HEK293 (cell line): ENCODE data around the gene ANKRD23.

Experiments
- CTCF ChIA-PET: fragments of 350-600 bp; formaldehyde crosslinking; extraction: SDS; loops from one replicate; lab custom pipeline; 2021; ENCODE audit warnings: antibody characterized with exemption; lab: Yijun Ruan, JAX
- POLR2A ChIA-PET: fragments of 300-600 bp; formaldehyde crosslinking; extraction: SDS; loops from one replicate; lab custom pipeline; 2020; ENCODE audit warnings: antibody characterized with exemption, inconsistent platforms; lab: Yijun Ruan, JAX
- H3K27ac ChIP-seq: fragments of 200-500 bp; sonication (Bioruptor generic); 2 replicates; pipeline ENCODE4 v1.5.1; 2014; ENCODE audit warnings: low read depth, low read length, control low read depth, inconsistent platforms; ENCODE audit errors: extremely low read depth
- H3K36me3 ChIP-seq, 2 experiments: fragments of 200-500 bp in 1 of 2; sonication (Bioruptor generic) in 1 of 2; 1 replicate in 1 of 2; 2 replicates in 1 of 2; pipeline ENCODE4 v1.5.1; 2014 to 2017; ENCODE audit warnings: inconsistent platforms in 2 of 2, low read length in 2 of 2; ENCODE audit not compliant: control insufficient read depth in 2 of 2, insufficient read depth in 1 of 2
- H3K4me1 ChIP-seq: fragments of 200-500 bp; sonication (Bioruptor generic); 2 replicates; pipeline ENCODE4 v1.5.1; 2014; ENCODE audit warnings: mild to moderate bottlenecking, low read length, inconsistent platforms; ENCODE audit not compliant: control insufficient read depth, insufficient read depth
- H3K4me3 ChIP-seq: 2 replicates; pipeline ENCODE4 v1.5.1; 2011; ENCODE audit warnings: low read depth, mild to moderate bottlenecking, control low read depth, low read length, moderate library complexity
- H3K9me3 ChIP-seq: fragments of 200-500 bp; sonication (Bioruptor generic); 2 replicates; pipeline ENCODE4 v1.5.1; 2014; ENCODE audit warnings: low read depth, low read length, inconsistent platforms; ENCODE audit not compliant: control insufficient read depth, insufficient read depth
- FEZF1 ChIP-seq: fragments of 450-650 bp; formaldehyde crosslinking; IDR thresholded peaks from 2 replicates; pipeline ENCODE4 v1.5.1; 2016; ENCODE audit warnings: missing biosample characterization, missing genetic modification characterization
- IKZF3 ChIP-seq: fragments of 450-650 bp; IDR thresholded peaks from 2 replicates; pipeline ENCODE4 v1.5.0; 2018; ENCODE audit warnings: missing biosample characterization, mild to moderate bottlenecking, missing genetic modification characterization, moderate library complexity
- REPIN1 ChIP-seq: fragments of 450-650 bp; formaldehyde crosslinking; IDR thresholded peaks from 2 replicates; pipeline ENCODE4 v1.5.1; 2017; ENCODE audit warnings: missing biosample characterization, missing genetic modification characterization, low read depth
- REST ChIP-seq: fragments of 450-650 bp; formaldehyde crosslinking; IDR thresholded peaks from 2 replicates; pipeline ENCODE4 v1.5.1; 2016; ENCODE audit warnings: missing biosample characterization, missing genetic modification characterization
- SETDB1 ChIP-seq: IDR thresholded peaks from one replicate; pipeline ENCODE4 v1.6.1; 2017; ENCODE audit warnings: mild to moderate bottlenecking, low read length, moderate library complexity, mixed read lengths; ENCODE audit not compliant: insufficient read length
- SP7 ChIP-seq: fragments of 450-650 bp; formaldehyde crosslinking; IDR thresholded peaks from 2 replicates; pipeline ENCODE4 v1.5.1; 2016; ENCODE audit warnings: missing biosample characterization, missing genetic modification characterization
- ZBTB20 ChIP-seq: fragments of 450-650 bp; formaldehyde crosslinking; IDR thresholded peaks from 2 replicates; pipeline ENCODE4 v1.5.1; 2016; ENCODE audit warnings: missing biosample characterization, missing genetic modification characterization
- ZBTB48 ChIP-seq: fragments of 450-650 bp; formaldehyde crosslinking; IDR thresholded peaks from 2 replicates; pipeline ENCODE4 v1.5.1; 2016; ENCODE audit warnings: missing biosample characterization, missing genetic modification characterization
- ZBTB6 ChIP-seq: fragments of 450-650 bp; formaldehyde crosslinking; IDR thresholded peaks from 2 replicates; pipeline ENCODE4 v1.5.1; 2017; ENCODE audit warnings: missing biosample characterization, missing genetic modification characterization
- ZFHX2 ChIP-seq: fragments of 450-650 bp; formaldehyde crosslinking; conservative IDR thresholded peaks from 2 replicates; pipeline ENCODE4 v1.5.1; 2016; ENCODE audit warnings: missing biosample characterization, missing genetic modification characterization
- ZIC2 ChIP-seq: fragments of 450-650 bp; formaldehyde crosslinking; IDR thresholded peaks from 2 replicates; pipeline ENCODE4 v1.5.1; 2016; ENCODE audit warnings: missing biosample characterization, missing genetic modification characterization
- ZNF10 ChIP-seq: fragments of 450-650 bp; formaldehyde crosslinking; IDR thresholded peaks from 2 replicates; pipeline ENCODE4 v1.5.1; 2017; ENCODE audit warnings: missing biosample characterization, missing genetic modification characterization
- ZNF133 ChIP-seq: fragments of 450-650 bp; formaldehyde crosslinking; IDR thresholded peaks from 2 replicates; pipeline ENCODE4 v1.5.1; 2016; ENCODE audit warnings: missing biosample characterization, missing genetic modification characterization
- ZNF157 ChIP-seq: fragments of 450-650 bp; formaldehyde crosslinking; IDR thresholded peaks from 2 replicates; pipeline ENCODE4 v1.5.1; 2016; ENCODE audit warnings: missing biosample characterization, missing genetic modification characterization
- ZNF169 ChIP-seq: fragments of 450-650 bp; formaldehyde crosslinking; IDR thresholded peaks from 2 replicates; pipeline ENCODE4 v1.5.1; 2016; ENCODE audit warnings: missing biosample characterization, missing genetic modification characterization
- ZNF19 ChIP-seq: fragments of 450-650 bp; formaldehyde crosslinking; IDR thresholded peaks from 2 replicates; pipeline ENCODE4; 2016; ENCODE audit warnings: missing biosample characterization, missing genetic modification characterization, low read depth
- ZNF202 ChIP-seq: fragments of 450-650 bp; formaldehyde crosslinking; IDR thresholded peaks from 2 replicates; pipeline ENCODE4 v1.5.1; 2016; ENCODE audit warnings: missing biosample characterization, missing genetic modification characterization, borderline replicate concordance
- ZNF248 ChIP-seq: fragments of 450-650 bp; formaldehyde crosslinking; IDR thresholded peaks from 2 replicates; pipeline ENCODE4 v1.5.1; 2017; ENCODE audit warnings: missing biosample characterization, missing genetic modification characterization
- ZNF266 ChIP-seq: fragments of 450-650 bp; formaldehyde crosslinking; IDR thresholded peaks from 2 replicates; pipeline ENCODE4 v1.5.1; 2016; ENCODE audit warnings: missing biosample characterization, missing genetic modification characterization, low read depth
- ZNF37A ChIP-seq: fragments of 450-650 bp; IDR thresholded peaks from 2 replicates; pipeline ENCODE4 v1.5.1; 2018; ENCODE audit warnings: missing biosample characterization, missing genetic modification characterization
- ZNF391 ChIP-seq: fragments of 450-650 bp; formaldehyde crosslinking; IDR thresholded peaks from 2 replicates; pipeline ENCODE4 v1.5.1; 2016; ENCODE audit warnings: low read depth, missing biosample characterization, missing genetic modification characterization, borderline replicate concordance
- ZNF449 ChIP-seq: fragments of 450-650 bp; formaldehyde crosslinking; IDR thresholded peaks from 2 replicates; pipeline ENCODE4 v1.5.1; 2017; ENCODE audit warnings: missing biosample characterization, mild to moderate bottlenecking, missing genetic modification characterization, moderate library complexity
- ZNF529 ChIP-seq: fragments of 450-650 bp; formaldehyde crosslinking; IDR thresholded peaks from 2 replicates; pipeline ENCODE4 v1.5.1; 2017; ENCODE audit warnings: missing genetic modification characterization, missing biosample characterization; ENCODE audit not compliant: insufficient replicate concordance
- ZNF544 ChIP-seq: fragments of 450-650 bp; formaldehyde crosslinking; IDR thresholded peaks from 2 replicates; pipeline ENCODE4 v1.5.0; 2017; ENCODE audit warnings: missing biosample characterization, missing genetic modification characterization
- ZNF549 ChIP-seq: fragments of 450-650 bp; IDR thresholded peaks from 2 replicates; pipeline ENCODE4 v1.5.1; 2018; ENCODE audit warnings: missing biosample characterization, missing genetic modification characterization, mild to moderate bottlenecking, inconsistent platforms, moderate library complexity
- ZNF600 ChIP-seq: fragments of 450-650 bp; formaldehyde crosslinking; IDR thresholded peaks from 2 replicates; pipeline ENCODE4 v1.5.1; 2016; ENCODE audit warnings: missing biosample characterization, missing genetic modification characterization
- ZNF654 ChIP-seq: fragments of 450-650 bp; formaldehyde crosslinking; IDR thresholded peaks from 2 replicates; pipeline ENCODE4 v1.5.1; 2016; ENCODE audit warnings: low read depth, missing biosample characterization, missing genetic modification characterization
- ZNF660 ChIP-seq: fragments of 450-650 bp; IDR thresholded peaks from 2 replicates; pipeline ENCODE4 v1.5.1; 2018; ENCODE audit warnings: missing biosample characterization, mild to moderate bottlenecking, missing genetic modification characterization
- ZSCAN16 ChIP-seq: fragments of 450-650 bp; formaldehyde crosslinking; IDR thresholded peaks from 2 replicates; pipeline ENCODE4 v1.5.1; 2016; ENCODE audit warnings: missing biosample characterization, missing genetic modification characterization
- ZSCAN23 ChIP-seq: fragments of 450-650 bp; formaldehyde crosslinking; IDR thresholded peaks from 2 replicates; pipeline ENCODE4 v1.5.1; 2016; ENCODE audit warnings: missing biosample characterization, missing genetic modification characterization

The ANKRD23 gene

GRCh38 chr2:96819128-96819875 is 24.5 kb downstream of the ANKRD23 start:
- ChIA-PET POLR2A (interaction anchor here (0.8 to 1.2 kb wide), 2 partner anchors 9 to 182 kb away, joined by 3 read pairs; partner anchors contain the start of gene KANSL3), CTCF (interaction anchor here (0.6 to 1.2 kb wide), 4 partner anchors 38 to 534 kb away, joined by 3 to 5 read pairs (median 3); partner anchors contain the start of gene ANKRD39)
- no peak overlapping the region for H3K4me3 ChIP-seq
- H3K4me1 ChIP-seq = peaks cover 19% of the 10 kb centered on the region
- no peaks in the 10 kb centered on the region for H3K9me3 ChIP-seq
- peaks cover 10 to 40% of the 10 kb centered on the region in 2 experiments for H3K36me3 ChIP-seq
- H3K27ac ChIP-seq = no peak overlapping the region
- TF ChIP-seq ZNF660 (tag by site-specific recombination) (no peak), IKZF3 (tag by site-specific recombination) (no peak), ZNF157 (no peak), ZSCAN23 (tag by site-specific recombination) (no peak), ZNF169 (tag by site-specific recombination) (no peak), ZNF544 (tag by site-specific recombination) (no peak), ZNF37A (tag by site-specific recombination) (no peak), SP7 (tag by site-specific recombination) (no peak), ZNF549 (tag by site-specific recombination) (no peak), ZNF19 (no peak), ZSCAN16 (tag by site-specific recombination) (no peak), ZNF266 (no peak), ZNF654 (tag by site-specific recombination) (no peak), ZNF449 (tag by site-specific recombination) (0 out of 2 replicates have a peak, but pooled peaks have one; percentile 23), REST (no peak), ZNF202 (tag by site-specific recombination) (no peak), ZNF529 (tag by site-specific recombination) (no peak), REPIN1 (tag by site-specific recombination) (no peak), ZFHX2 (no peak), ZIC2 (tag by site-specific recombination) (peak; percentile 60), ZNF248 (no peak), ZBTB6 (tag by site-specific recombination) (no peak), ZBTB20 (tag by site-specific recombination) (peak; percentile 92), ZNF600 (tag by site-specific recombination) (peak; percentile 22; the same call in 1 of the 2 replicates), FEZF1 (0 out of 2 replicates have a peak, but pooled peaks have one; percentile 10), ZNF391 (tag by site-specific recombination) (no peak), ZNF10 (tag by site-specific recombination) (no peak), ZNF133 (no peak), ZBTB48 (tag by site-specific recombination) (no peak), SETDB1 (no peak)
